PFSK-1 (cell line): ENCODE results near the gene IFT122.

Source experiments
- POLR2AphosphoS5 ChIP-seq: IDR thresholded peaks from 2 replicates; pipeline ENCODE4 v1.6.1; 2012; ENCODE audit warnings: low read depth, mild to moderate bottlenecking, control low read depth, low read length, moderate library complexity
- SIN3A ChIP-seq: IDR thresholded peaks from 2 replicates; pipeline ENCODE4 v1.6.1; 2012; ENCODE audit warnings: mild to moderate bottlenecking, low read length, moderate library complexity, borderline replicate concordance; ENCODE audit not compliant: insufficient read depth
- TF ChIP-seq, protein P1 (sequence below), 2 experiments: IDR thresholded peaks; 2 replicates each; pipeline versions ENCODE4 v1.6.1 to v1.8.0; 2011 to 2012; ENCODE audit warnings: low read depth in 2 of 2, low read length in 2 of 2, control low read depth in 1 of 2, inconsistent platforms in 1 of 2, mild to moderate bottlenecking in 1 of 2, moderate library complexity in 1 of 2; ENCODE audit not compliant: insufficient read depth in 1 of 2

DNA sequence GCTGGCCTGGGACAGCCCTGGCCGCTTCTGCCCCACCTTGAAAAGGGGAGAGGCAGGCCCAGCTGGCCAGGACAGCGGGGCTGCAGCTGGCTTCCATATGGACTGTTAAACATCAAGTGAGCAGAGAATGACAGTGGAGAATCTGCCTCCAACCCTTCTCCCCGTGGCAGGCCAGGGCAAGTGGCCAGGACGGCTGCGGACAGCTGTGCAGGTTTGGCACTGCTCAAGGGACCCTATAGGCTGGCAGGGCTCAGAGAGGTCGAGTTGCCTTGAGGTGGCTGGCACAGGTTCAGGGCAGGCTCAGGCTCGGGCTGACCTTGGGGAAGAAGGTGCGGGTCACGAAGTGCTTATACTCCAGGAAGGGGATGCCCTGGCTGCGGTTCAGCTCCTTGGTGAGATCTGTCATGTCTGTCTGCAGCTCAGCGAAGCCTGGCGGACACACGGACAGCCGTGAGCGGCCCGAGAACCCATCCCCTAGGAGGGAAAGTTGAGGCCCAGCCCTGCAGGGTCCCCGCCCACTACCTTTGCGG is 127.2 kb downstream of the IFT122 start:
- no peak for TF ChIP-seq POLR2AphosphoS5
- TF ChIP-seq, protein P1, sequence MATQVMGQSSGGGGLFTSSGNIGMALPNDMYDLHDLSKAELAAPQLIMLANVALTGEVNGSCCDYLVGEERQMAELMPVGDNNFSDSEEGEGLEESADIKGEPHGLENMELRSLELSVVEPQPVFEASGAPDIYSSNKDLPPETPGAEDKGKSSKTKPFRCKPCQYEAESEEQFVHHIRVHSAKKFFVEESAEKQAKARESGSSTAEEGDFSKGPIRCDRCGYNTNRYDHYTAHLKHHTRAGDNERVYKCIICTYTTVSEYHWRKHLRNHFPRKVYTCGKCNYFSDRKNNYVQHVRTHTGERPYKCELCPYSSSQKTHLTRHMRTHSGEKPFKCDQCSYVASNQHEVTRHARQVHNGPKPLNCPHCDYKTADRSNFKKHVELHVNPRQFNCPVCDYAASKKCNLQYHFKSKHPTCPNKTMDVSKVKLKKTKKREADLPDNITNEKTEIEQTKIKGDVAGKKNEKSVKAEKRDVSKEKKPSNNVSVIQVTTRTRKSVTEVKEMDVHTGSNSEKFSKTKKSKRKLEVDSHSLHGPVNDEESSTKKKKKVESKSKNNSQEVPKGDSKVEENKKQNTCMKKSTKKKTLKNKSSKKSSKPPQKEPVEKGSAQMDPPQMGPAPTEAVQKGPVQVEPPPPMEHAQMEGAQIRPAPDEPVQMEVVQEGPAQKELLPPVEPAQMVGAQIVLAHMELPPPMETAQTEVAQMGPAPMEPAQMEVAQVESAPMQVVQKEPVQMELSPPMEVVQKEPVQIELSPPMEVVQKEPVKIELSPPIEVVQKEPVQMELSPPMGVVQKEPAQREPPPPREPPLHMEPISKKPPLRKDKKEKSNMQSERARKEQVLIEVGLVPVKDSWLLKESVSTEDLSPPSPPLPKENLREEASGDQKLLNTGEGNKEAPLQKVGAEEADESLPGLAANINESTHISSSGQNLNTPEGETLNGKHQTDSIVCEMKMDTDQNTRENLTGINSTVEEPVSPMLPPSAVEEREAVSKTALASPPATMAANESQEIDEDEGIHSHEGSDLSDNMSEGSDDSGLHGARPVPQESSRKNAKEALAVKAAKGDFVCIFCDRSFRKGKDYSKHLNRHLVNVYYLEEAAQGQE (IDR thresholded peaks at IDR 0.05; ENCODE audit: insufficient read depth in 1 of 2, low read depth in 2 of 2, low read length in 2 of 2): no peak
- TF ChIP-seq SIN3A: no peak
